Activated CD4-positive, alpha-beta T cell treated with anti-CD3 and anti-CD28 coated beads for 48 hours (primary cell): ENCODE results near the gene RIMBP2.

Experiments
- DNase-seq: peaks from one replicate; pipeline ENCODE4 v3.0.0-alpha.2; 2020

RIMBP2 gene

GRCh38 chr12:130621696-130622298 lies 94.3 kb downstream of the RIMBP2 start:
- no peak for DNase-seq

- DNase-seq, result no peak
Observed at GRCh38 chr12:130620756-130621155, 95.3 kb downstream of the RIMBP2 start.

DNA sequence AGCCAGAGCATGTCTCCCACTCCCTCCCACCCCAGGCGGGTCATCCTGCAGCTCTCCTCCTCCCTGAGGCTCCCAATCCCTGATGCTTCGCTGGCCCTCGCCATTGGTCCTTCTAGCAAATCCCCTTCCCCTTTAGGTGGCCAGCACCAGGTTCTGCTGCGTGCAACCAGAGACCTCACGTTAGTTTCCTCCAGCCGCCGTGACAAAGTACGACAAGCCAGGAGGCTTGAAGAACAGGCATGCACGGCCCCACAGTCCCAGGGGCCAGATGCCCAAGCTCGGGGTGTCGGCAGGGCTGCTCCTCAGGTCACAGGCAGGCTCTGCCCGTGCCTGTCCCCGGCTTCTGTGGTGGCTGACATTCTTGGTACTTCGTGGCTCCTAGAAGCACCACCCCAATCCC lies 95.8 kb downstream of the RIMBP2 start:
- DNase-seq, result no peak

DNA sequence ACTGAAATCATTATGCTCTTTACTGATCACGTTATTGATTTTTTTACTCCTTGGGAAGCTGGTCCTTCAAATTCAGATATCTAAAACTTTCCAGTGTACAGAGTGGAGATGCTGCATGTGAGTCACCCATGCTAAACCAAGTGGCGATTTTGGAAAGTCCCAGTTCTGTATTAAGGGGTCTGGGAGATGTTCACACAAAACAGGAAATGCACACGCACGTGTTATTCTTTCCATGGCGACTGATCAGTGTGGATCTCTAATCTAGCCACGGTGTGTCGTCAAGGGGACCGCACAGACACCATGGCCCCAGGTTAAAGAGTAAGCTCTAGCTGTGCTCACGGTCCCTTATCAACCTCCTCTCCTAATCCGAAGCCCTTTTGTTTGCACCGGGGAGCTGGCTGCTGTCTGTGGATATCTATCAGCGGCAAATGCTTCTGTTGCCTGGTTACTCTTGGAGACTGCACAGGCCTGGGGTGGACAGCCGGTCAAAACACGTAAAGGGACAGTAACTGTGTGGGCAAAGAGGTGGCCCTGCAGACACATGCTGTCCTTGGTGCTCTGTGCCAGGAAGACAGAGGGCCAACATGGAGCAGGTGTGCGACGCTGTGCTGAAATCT lies 96.6 kb downstream of the RIMBP2 start:
- no peak for DNase-seq

DNA sequence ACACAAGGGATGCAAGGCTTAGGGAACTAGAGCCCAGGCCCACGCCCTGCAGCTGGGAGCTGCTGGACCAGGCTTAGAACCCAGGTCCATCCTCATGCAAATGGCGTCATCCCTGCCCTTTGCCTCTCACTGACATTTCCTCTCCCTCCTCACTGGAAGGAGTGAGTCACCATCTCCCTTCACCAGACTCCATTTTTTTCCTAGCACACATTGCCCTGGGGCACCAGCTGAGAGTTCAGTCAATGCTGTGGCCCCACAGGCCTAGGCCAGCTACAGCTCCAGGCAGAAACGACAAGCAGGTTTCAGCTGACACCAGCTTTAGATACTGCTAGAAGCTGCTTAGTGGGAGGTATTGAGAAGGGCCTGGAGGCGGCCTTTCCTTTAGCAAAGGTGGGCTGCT lies 98.9 kb downstream of the RIMBP2 start:
- DNase-seq, result no peak

DNA sequence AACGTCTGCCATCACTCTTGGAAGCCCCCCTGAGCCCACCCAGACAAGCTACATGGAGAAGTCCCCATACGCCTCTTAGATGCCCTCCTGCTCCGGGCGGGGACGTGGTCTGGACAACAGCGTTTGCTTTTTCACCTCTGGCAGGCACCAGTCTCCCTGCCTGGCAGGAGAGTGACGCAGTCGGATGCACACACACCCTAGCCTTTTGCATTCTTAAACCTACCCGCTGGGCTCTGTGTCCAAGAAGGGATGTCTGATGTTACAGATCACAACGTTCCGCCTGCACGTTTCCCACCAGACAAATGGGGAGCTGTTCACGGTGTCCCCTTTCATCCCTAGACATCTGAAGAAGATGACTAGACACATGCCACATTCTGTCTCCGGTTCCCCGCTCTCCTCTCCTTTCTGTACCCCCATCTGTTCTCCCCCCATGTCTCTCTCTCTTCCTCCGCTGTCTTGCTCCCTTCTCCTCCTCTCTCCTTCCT lies 100.2 kb downstream of the RIMBP2 start:
- no peak for DNase-seq

DNA sequence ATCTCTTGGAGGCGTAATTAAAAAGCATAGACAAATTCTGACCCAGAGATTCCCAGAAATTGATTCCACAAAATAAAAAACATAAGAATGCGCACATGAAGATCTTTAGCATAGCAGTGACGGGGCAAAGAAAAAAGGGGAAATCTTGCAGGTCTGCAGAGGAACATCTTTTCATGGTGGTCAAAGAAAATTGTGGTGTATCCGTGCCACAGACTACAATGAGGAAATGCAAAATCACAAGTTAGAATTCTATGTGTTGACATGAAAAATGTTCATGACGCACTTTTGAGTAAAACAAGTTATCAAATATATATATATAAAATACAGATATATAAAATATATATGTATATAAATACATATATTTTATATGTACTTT lies 101.6 kb downstream of the RIMBP2 start:
- no peak for DNase-seq

GRCh38 chr12:130613831-130614529 lies 102.1 kb downstream of the RIMBP2 start:
- DNase-seq, result no peak

DNA sequence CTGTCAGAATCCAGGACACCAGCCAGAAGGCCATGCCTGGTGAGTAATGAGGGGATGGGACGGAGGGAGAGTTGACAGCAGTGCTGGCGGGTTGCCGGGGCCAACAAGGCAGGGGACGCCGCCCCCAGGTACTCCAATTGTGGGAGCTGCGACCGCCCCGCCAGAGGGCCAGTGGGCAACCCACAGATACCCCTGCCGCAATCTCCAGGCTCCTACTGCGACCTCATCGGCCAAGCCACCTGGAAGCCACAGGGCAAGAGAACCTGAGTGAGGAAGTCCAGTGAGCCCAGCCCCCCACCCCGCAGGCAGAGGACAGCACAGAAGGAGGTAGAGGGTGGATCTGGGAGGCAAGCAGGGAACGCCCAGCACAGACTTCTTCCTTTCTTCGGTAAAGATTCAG lies 103.0 kb downstream of the RIMBP2 start:
- no peak for DNase-seq

GRCh38 chr12:130611026-130611905 lies 104.8 kb downstream of the RIMBP2 start:
- DNase-seq, result no peak

DNA sequence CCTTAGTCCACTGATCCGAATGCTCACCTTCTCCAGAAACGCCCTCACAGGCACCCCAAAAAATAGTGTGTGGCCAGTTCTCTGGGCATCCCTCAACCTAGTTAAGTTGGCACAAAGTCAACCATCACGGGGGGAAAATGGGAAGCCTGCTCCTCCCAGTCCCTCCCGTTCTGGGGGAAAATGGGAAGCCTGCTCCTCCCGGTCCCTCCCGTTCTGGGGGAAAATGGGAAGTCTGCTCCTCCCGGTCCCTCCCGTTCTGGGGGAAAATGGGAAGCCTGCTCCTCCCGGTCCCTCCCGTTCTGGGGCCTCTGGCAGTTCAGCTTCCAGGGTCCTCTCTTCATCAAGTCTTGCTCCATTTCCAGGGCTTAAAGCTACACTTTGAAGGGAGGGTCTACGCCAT lies 106.1 kb downstream of the RIMBP2 start:
- no peak for DNase-seq

GRCh38 chr12:130608831-130609230 lies 107.3 kb downstream of the RIMBP2 start:
- DNase-seq, result no peak

GRCh38 chr12:130608132-130608531 lies 108.0 kb downstream of the RIMBP2 start:
- DNase-seq, result no peak

- DNase-seq, result no peak
Observed at GRCh38 chr12:130606231-130606630, 109.9 kb downstream of the RIMBP2 start.

GRCh38 chr12:130603396-130603965 lies 112.6 kb downstream of the RIMBP2 start:
- no peak for DNase-seq

DNA sequence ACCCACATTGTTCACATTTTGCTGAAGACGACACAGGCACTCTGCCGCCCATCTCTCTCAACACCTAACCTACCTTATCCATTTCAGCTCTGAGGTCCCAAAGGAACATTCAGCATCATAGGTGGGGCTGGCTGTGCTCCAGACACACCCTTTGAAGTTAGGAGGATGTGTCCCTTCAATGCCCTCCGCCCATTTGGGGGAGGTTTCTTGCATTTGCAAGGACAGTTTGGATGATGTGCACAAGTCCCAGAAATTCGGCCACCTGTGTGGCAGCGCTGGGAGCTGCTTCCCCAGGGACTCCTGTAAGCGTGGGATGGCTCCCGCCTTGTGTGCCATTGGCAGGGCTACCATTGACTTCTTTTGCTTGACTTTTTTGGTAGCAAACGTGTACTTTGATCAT lies 113.8 kb downstream of the RIMBP2 start:
- DNase-seq, result no peak

GRCh38 chr12:130601327-130601726 lies 114.8 kb downstream of the RIMBP2 start:
- no peak for DNase-seq

DNA sequence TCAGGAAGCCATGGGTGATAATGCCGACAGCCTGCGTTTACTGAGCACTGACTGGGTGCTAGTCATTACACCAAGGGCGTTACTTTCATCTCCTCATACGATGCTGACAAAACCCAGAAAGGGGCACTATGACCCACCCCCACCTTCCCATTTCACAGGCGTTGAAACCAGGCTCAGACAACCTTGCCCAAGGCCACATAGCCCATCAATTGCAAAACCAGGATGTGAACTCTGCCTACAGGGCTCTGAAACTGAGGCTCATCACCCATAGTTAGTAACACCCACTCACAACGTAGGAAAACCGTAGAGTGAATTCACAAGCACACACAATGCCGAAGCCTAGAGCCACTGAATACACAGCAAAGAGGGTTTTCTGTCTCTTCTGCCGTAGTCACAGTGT lies 119.9 kb downstream of the RIMBP2 start:
- no peak for DNase-seq

GRCh38 chr12:130595566-130595965 lies 120.5 kb downstream of the RIMBP2 start:
- DNase-seq, result no peak

DNA sequence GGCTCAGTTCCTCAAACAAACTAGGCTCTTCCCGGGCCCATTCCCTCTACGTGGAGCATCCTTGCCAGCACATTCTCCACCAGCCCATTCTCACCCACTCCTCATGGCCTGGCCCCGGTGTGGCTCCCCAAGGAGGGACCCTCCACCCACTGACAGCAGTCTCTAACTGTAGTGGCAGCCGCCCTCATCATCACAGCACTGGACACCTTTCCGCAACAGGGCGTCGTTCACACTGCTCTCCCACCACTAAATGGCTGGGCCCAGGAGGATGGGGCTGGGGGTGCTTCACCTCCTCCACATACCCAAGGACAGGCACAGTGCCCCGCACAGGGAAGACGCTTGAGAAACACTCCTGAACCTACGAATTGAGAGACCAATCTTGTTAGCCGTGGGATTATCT lies 123.0 kb downstream of the RIMBP2 start:
- no peak for DNase-seq

DNA sequence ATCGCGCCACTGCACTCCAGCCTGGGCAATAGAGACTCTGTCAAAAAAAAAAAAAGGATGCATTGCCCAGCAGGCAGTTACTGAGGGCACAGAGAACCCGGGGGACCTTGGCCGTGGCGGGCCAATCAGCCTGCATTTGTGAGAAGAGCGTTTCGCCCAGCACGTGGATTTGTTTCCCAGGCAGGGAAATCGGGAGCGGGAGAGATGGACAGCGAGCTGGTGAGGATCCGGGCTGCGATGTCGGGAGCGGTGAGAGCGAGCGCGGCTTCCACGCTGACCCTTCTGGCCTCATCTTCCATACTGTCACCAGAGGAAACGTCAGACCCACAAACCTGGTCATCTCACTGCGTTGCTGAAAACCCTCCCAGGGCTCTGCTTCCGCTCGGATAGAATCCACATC lies 123.5 kb downstream of the RIMBP2 start:
- DNase-seq, result no peak

GRCh38 chr12:130591736-130592135 lies 124.4 kb downstream of the RIMBP2 start:
- no peak for DNase-seq

GRCh38 chr12:130590685-130591084 lies 125.4 kb downstream of the RIMBP2 start:
- DNase-seq, result no peak
